GM18873 (cell line): Measurements from ENCODE around the gene NCAPD2.
"Not testable (repeated sequence)": the region's sequence is repeated elsewhere in the genome, so short reads cannot be mapped to it uniquely, and the experiment has no call there.

ENCODE experiments used
- ATAC-seq: cut with Tn5 transposase; IDR thresholded peaks from one replicate; pipeline ENCODE4 v1.9.1; 2021; ENCODE audit warnings: mild to moderate bottlenecking, moderate library complexity, moderate number of reproducible peaks; ENCODE audit not compliant: unreplicated experiment, low FRiP score

NCAPD2 gene

GRCh38 chr12:6489449-6489848 lies 4.5 kb upstream of the NCAPD2 start:
- ATAC-seq = no peak

- not testable (repeated sequence) for ATAC-seq
Observed at GRCh38 chr12:6490673-6491072, 3.2 kb upstream of the NCAPD2 start.

- peak; percentile 46 for ATAC-seq
Observed at GRCh38 chr12:6492838-6493496, 935 bp upstream of the NCAPD2 start, which contains the start of gene MRPL51. TSS of gene MRPL51 (minus strand) at chr12:6493262. CDS start at chr12:6493136, 126 bp downstream.

GRCh38 chr12:6494258-6494743 lies 399 bp downstream of the NCAPD2 start:
- no peak for ATAC-seq

- ATAC-seq = no peak
Observed at GRCh38 chr12:6494968-6495367, 1.1 kb downstream of the NCAPD2 start.

- ATAC-seq = not testable (repeated sequence)
Observed at GRCh38 chr12:6497291-6497690, 3.4 kb downstream of the NCAPD2 start.

GRCh38 chr12:6500466-6500865 lies 6.6 kb downstream of the NCAPD2 start:
- no peak for ATAC-seq

- no peak for ATAC-seq
Observed at GRCh38 chr12:6507102-6507998, 13.4 kb downstream of the NCAPD2 start.

- ATAC-seq = no peak
Observed at GRCh38 chr12:6508087-6508486, 14.2 kb downstream of the NCAPD2 start.

- no peak for ATAC-seq
Observed at GRCh38 chr12:6520186-6520585, 26.3 kb downstream of the NCAPD2 start.

GRCh38 chr12:6522193-6522592 lies 28.3 kb downstream of the NCAPD2 start:
- no peak for ATAC-seq

GRCh38 chr12:6523708-6524107 lies 29.8 kb downstream of the NCAPD2 start:
- ATAC-seq = no peak

GRCh38 chr12:6524648-6525047 lies 30.7 kb downstream of the NCAPD2 start:
- ATAC-seq = no peak

- no peak for ATAC-seq
Observed at GRCh38 chr12:6526201-6526600, 32.3 kb downstream of the NCAPD2 start.

- ATAC-seq = no peak
Observed at GRCh38 chr12:6526766-6527525, 33.0 kb downstream of the NCAPD2 start.

GRCh38 chr12:6527711-6528110 lies 33.8 kb downstream of the NCAPD2 start:
- ATAC-seq = no peak

- no peak for ATAC-seq
Observed at GRCh38 chr12:6528539-6529235, 34.8 kb downstream of the NCAPD2 start.

- no peak for ATAC-seq
Observed at GRCh38 chr12:6529291-6529737, 35.4 kb downstream of the NCAPD2 start.

- ATAC-seq = no peak
Observed at GRCh38 chr12:6530576-6531260, 36.8 kb downstream of the NCAPD2 start.
